Fibroblast of lung (primary cell): Measurements from ENCODE around the gene TLX2.

ENCODE experiments used
- CTCF ChIP-seq, 2 donors: IDR thresholded peaks in 1 of 2; conservative IDR thresholded peaks in 1 of 2; 1 replicate in 1 of 2; 2 replicates in 1 of 2; pipeline ENCODE4 v1.5.1; 2011 to 2012; ENCODE audit warnings: low read length in 2 of 2, control low read depth in 1 of 2, inconsistent platforms in 1 of 2, low read depth in 1 of 2, mild to moderate bottlenecking in 1 of 2
- EZH2 ChIP-seq: IDR thresholded peaks from 2 replicates; pipeline ENCODE4 v1.5.1; 2012; ENCODE audit warnings: low read length, control low read depth, mild to moderate bottlenecking; ENCODE audit errors: missing control alignments

- no peak for TF ChIP-seq CTCF (conservative IDR thresholded peaks at IDR 0.05 in 1 of 2, IDR thresholded peaks at IDR 0.05 in 1 of 2; ENCODE audit: low read depth in 1 of 2, low read length in 2 of 2)
- TF ChIP-seq EZH2 = no peak
Measured at GRCh38 chr2:74488643-74489481, 25.4 kb upstream of the TLX2 start.
